Colonic mucosa (tissue), 4 donors: ENCODE results near the gene ATP8A1. TPM values are rescaled to one million over a fixed set of nuclear protein-coding genes. Genes with fewer than 3 reads are reported as not detected.

Experiments
- DNase-seq: peaks from one replicate; pipeline ENCODE4 v3.0.0-alpha.2; 2020
- H3K27ac ChIP-seq: fragments of 200-600 bp; one replicate; pipeline ENCODE4 v1.8.0; 2021
- H3K27me3 ChIP-seq: fragments of 200-600 bp; one replicate; pipeline ENCODE4 v1.8.0; 2021
- H3K36me3 ChIP-seq: fragments of 200-600 bp; one replicate; pipeline ENCODE4 v1.8.0; 2021
- H3K4me1 ChIP-seq: fragments of 200-600 bp; one replicate; pipeline ENCODE4 v1.8.0; 2021; ENCODE audit warnings: mild to moderate bottlenecking
- H3K4me3 ChIP-seq: fragments of 200-600 bp; one replicate; pipeline ENCODE4 v1.8.0; 2021
- H3K9ac ChIP-seq, 2 donors: one replicate each; pipeline ENCODE4 v1.7.0; 2013; ENCODE audit warnings: control low read depth in 2 of 2, low read depth in 2 of 2, low read length in 2 of 2
- H3K9me3 ChIP-seq: fragments of 200-600 bp; one replicate; pipeline ENCODE4 v1.8.0; 2021
- CTCF ChIP-seq: fragments of 200-600 bp; IDR thresholded peaks from one replicate; pipeline ENCODE4 v1.8.0; 2022; ENCODE audit warnings: antibody characterized with exemption, mild to moderate bottlenecking
- intact Hi-C: fragments of 100-400 bp; cut with DNase I; formaldehyde crosslinking; loops from one replicate; pipeline ENCODE4 v1.14.1; 2022
- total RNA-seq, 2 donors: library from RNA; stranded (reverse); fragmentation: NEBNext Ultra II Directional in 1 of 2; extraction: Animal tissue kit (Norgen Biotek cat#: 25700) in 1 of 2; gene quantifications; one replicate each; pipeline ENCODE4 v1.2.1, GENCODE V29; 2021
- donor health status: healthy.
- donor health status: DM: no; HTN: no; CAD: no.
- donor health status: DM: no; HTN: no; CAD: no.

Gene ATP8A1
- total RNA-seq, 2 donors from 2014 or later: 19.1 to 34.0 TPM

- Histone ChIP-seq H3K9ac (no peak overlapping the region), H3K27me3 (no peaks in the 10 kb centered on the region), H3K36me3 (no peaks in the 10 kb centered on the region), H3K27ac (no peak overlapping the region), H3K4me1 (no peaks in the 10 kb centered on the region), H3K9me3 (no peaks in the 10 kb centered on the region), H3K4me3 (no peak overlapping the region)
- no peak for DNase-seq
- TF ChIP-seq CTCF: peak; percentile 50
- intact Hi-C loops: loop anchor here (5.0 kb wide), 1 partner anchor 151 kb away; no protein-coding TSS in a partner anchor
Measured at GRCh38 chr4:42371305-42372252, 285.3 kb downstream of the ATP8A1 start.

DNA sequence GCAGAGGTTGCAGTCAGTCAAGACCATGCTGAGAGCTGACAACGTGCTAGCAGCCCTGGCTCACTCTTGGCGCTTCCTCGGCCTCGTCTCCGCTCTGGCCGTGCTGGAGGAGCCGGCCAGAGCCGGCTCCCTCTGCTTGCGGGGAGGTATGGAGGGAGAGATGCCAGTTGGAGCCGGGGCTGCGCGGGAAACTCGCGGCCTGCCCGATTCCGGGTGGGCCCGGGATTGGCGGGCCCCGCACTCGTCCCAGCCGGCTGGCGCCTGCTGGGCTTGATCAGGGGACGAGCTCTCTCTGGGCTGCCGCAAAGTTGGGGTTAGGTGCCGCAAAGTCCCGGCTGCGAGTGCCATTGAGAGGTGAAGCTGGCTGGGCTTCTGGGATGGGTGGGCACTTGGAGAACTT, 287.4 kb downstream of the ATP8A1 start:
- Histone ChIP-seq H3K9ac (no peak overlapping the region), H3K9me3 (no peaks in the 10 kb centered on the region), H3K27me3 (no peaks in the 10 kb centered on the region), H3K36me3 (no peaks in the 10 kb centered on the region), H3K4me3 (no peak overlapping the region), H3K27ac (no peak overlapping the region), H3K4me1 (no peaks in the 10 kb centered on the region)
- no peak for DNase-seq
- no peak for TF ChIP-seq CTCF
- intact Hi-C loops: no loop called here

DNA sequence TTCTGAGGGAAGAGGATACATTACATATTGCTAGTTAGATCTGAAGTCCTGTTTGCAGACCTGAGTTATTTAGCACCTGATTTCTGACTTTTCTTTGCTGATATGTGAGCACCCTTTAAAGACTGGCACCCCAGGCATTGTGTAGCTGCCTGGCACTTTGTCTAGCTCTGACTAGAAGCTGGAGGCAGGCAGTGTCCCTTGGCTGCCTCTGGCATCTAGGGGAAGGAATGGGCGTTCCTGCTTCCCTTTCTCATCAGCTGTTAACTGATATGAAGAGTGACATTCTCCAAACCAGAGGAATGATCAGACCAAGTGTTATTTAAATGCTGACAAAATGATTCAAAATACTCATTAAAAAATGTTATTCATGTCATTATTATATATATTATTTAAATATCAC, 289.9 kb downstream of the ATP8A1 start:
- intact Hi-C loops: no loop called here
- Histone ChIP-seq H3K27ac (no peak overlapping the region), H3K4me3 (no peak overlapping the region), H3K9me3 (no peaks in the 10 kb centered on the region), H3K27me3 (no peaks in the 10 kb centered on the region), H3K36me3 (no peaks in the 10 kb centered on the region), H3K4me1 (no peaks in the 10 kb centered on the region), H3K9ac (no peak overlapping the region)
- no peak for TF ChIP-seq CTCF
- no peak for DNase-seq

- Histone ChIP-seq H3K9me3 (no peaks in the 10 kb centered on the region), H3K9ac (no peak overlapping the region), H3K36me3 (no peaks in the 10 kb centered on the region), H3K27ac (no peak overlapping the region), H3K4me1 (no peaks in the 10 kb centered on the region), H3K4me3 (no peak overlapping the region), H3K27me3 (no peaks in the 10 kb centered on the region)
- intact Hi-C loops: no loop called here
- TF ChIP-seq CTCF: no peak
- no peak for DNase-seq
Measured at GRCh38 chr4:42364266-42365053, 292.4 kb downstream of the ATP8A1 start.

DNA sequence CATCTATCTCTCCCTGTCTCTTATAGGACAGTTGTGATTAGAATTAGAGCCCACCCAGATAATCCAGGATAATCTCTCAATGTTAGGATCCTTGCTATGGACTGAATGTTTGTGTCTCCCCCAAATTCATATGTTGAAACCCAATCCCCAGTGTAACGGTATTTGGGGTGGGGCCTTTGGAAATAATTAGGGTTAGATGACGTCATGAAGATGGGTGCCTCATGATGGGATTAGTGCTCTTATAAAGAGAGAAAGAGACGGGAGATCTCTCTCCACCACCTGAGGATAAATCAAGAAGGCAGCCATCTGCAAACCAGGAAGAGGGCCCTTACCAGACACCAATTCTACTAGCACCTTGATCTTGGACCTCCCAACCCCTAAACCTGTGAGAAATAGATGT, 293.3 kb downstream of the ATP8A1 start:
- intact Hi-C loops: no loop called here

More for the DNA sequence above, 293.3 kb downstream of the ATP8A1 start:
- Histone ChIP-seq H3K9me3 (no peaks in the 10 kb centered on the region), H3K4me1 (no peaks in the 10 kb centered on the region), H3K27me3 (no peaks in the 10 kb centered on the region), H3K4me3 (no peak overlapping the region), H3K9ac (no peak overlapping the region), H3K36me3 (no peaks in the 10 kb centered on the region), H3K27ac (no peak overlapping the region)
- no peak for DNase-seq
- no peak for TF ChIP-seq CTCF
